ENCODE measurements around the gene IL22.

The IL22 gene

GRCh38 chr12:68222326-68222725 lies 31.1 kb downstream of the IL22 start (continued):
- no peak for TF ChIP-seq ZNF449 (tag by site-specific recombination; IDR thresholded peaks at IDR 0.05)
- TF ChIP-seq ZNF16 (tag by site-specific recombination; IDR thresholded peaks at IDR 0.05; ENCODE audit: low read depth) = no peak
- no peak for TF ChIP-seq ZNF426 (tag by site-specific recombination; IDR thresholded peaks at IDR 0.05)
- no peak for TF ChIP-seq ZNF140 (tag by site-specific recombination; IDR thresholded peaks at IDR 0.05)
- TF ChIP-seq ZNF626 (tag by site-specific recombination; IDR thresholded peaks at IDR 0.05) = no peak
- TF ChIP-seq ZBTB48 (tag by site-specific recombination; IDR thresholded peaks at IDR 0.05) = no peak
- no peak for TF ChIP-seq ZNF311 (tag by site-specific recombination; IDR thresholded peaks at IDR 0.05; ENCODE audit: borderline replicate concordance)
- TF ChIP-seq EGR2 (tag by site-specific recombination; IDR thresholded peaks at IDR 0.05; ENCODE audit: low read depth) = no peak
- no peak for TF ChIP-seq RBAK (tag by site-specific recombination; IDR thresholded peaks at IDR 0.05)
- TF ChIP-seq ZNF658 (tag by site-specific recombination; IDR thresholded peaks at IDR 0.05) = no peak

- TF ChIP-seq CTCF (tag by site-specific recombination; IDR thresholded peaks at IDR 0.05) = no peak
- no peak for TF ChIP-seq ZNF510 (tag by site-specific recombination; IDR thresholded peaks at IDR 0.05; ENCODE audit: insufficient replicate concordance)
- TF ChIP-seq ZNF843 (tag by site-specific recombination; IDR thresholded peaks at IDR 0.05) = no peak
- TF ChIP-seq ZNF248 (tag by site-specific recombination; IDR thresholded peaks at IDR 0.05) = no peak
- no peak for TF ChIP-seq HOXA7 (CRISPR knock-in tag; IDR thresholded peaks at IDR 0.05; ENCODE audit: borderline replicate concordance)
- TF ChIP-seq ZNF416 (tag by site-specific recombination; IDR thresholded peaks at IDR 0.05) = no peak
Measured at GRCh38 chr12:68221497-68221896, 31.9 kb downstream of the IL22 start.

GRCh38 chr12:68210875-68211274 lies 42.5 kb downstream of the IL22 start:
- TF ChIP-seq ZNF394 (tag by site-specific recombination; IDR thresholded peaks at IDR 0.05; ENCODE audit: borderline replicate concordance) (no peak), CTCF (tag by site-specific recombination; IDR thresholded peaks at IDR 0.05) (no peak), ZNF138 (tag by site-specific recombination; IDR thresholded peaks at IDR 0.05; ENCODE audit: borderline replicate concordance) (no peak)
- H3K27ac ChIP-seq (ENCODE audit: extremely low read depth, low read depth, low read length) = no peak overlapping the region
- no peak overlapping the region for H3K4me3 ChIP-seq (ENCODE audit: low read depth, low read length)
- H3K36me3 ChIP-seq (ENCODE audit: control insufficient read depth in 2 of 2, insufficient read depth in 1 of 2, low read length in 2 of 2) = no peaks in the 10 kb centered on the region
- POLR2A ChIA-PET = no interaction called here
- peaks cover 4% of the 10 kb centered on the region for H3K4me1 ChIP-seq (ENCODE audit: control insufficient read depth, insufficient read depth, low read length)
- H3K9me3 ChIP-seq (ENCODE audit: control insufficient read depth, insufficient read depth, low read depth, low read length) = no peaks in the 10 kb centered on the region
- CTCF ChIA-PET = interaction anchor here (0.5 to 2.7 kb wide), 6 partner anchors 12 to 1522 kb away, joined by 3 to 12 read pairs (median 4); no protein-coding TSS in a partner anchor

More at GRCh38 chr12:68221497-68221896, 31.9 kb downstream of the IL22 start:
- CTCF ChIA-PET = interaction anchor here (0.6 to 5.1 kb wide), 7 partner anchors 31 to 181 kb away, joined by 3 to 89 read pairs (median 8); no protein-coding TSS in a partner anchor
- Histone ChIP-seq H3K27ac (ENCODE audit: extremely low read depth, low read depth, low read length) (no peak overlapping the region), H3K4me3 (ENCODE audit: low read depth, low read length) (no peak overlapping the region), H3K9me3 (ENCODE audit: control insufficient read depth, insufficient read depth, low read depth, low read length) (no peaks in the 10 kb centered on the region), H3K36me3 (ENCODE audit: control insufficient read depth in 2 of 2, insufficient read depth in 1 of 2, low read length in 2 of 2) (no peaks in the 10 kb centered on the region), H3K4me1 (ENCODE audit: control insufficient read depth, insufficient read depth, low read length) (no peaks in the 10 kb centered on the region)
- POLR2A ChIA-PET = no interaction called here
